Fibroblast of villous mesenchyme (primary cell): ENCODE data around the gene FAF1. TPM values are rescaled to one million over a fixed set of nuclear protein-coding genes. Genes with fewer than 3 reads are reported as not detected.
"Not testable (repeated sequence)": the region's sequence is repeated elsewhere in the genome, so short reads cannot be mapped to it uniquely, and the experiment has no call there.

Experiments used
- DNase-seq: peaks from one replicate; pipeline ENCODE4 v3.0.0-alpha.2; 2010; ENCODE audit warnings: low read depth
- H3K4me3 ChIP-seq: 2 replicates; pipeline ENCODE4 v1.5.1; 2011; ENCODE audit warnings: low read depth, mild to moderate bottlenecking, low read length
- total RNA-seq: library from RNA; depleted of rRNA; stranded (reverse); fragments of >200 nt; gene quantifications from 2 replicates; pipeline ENCODE4 v1.2.3, GENCODE V29; 2012
- TF ChIP-seq, protein P1 (sequence below): IDR thresholded peaks from 2 replicates; pipeline ENCODE4 v1.5.1; 2012; ENCODE audit warnings: low read depth, mild to moderate bottlenecking, low read length; ENCODE audit not compliant: insufficient read depth

The FAF1 gene
- total RNA-seq, 1 donor = 55.7 TPM

DNA sequence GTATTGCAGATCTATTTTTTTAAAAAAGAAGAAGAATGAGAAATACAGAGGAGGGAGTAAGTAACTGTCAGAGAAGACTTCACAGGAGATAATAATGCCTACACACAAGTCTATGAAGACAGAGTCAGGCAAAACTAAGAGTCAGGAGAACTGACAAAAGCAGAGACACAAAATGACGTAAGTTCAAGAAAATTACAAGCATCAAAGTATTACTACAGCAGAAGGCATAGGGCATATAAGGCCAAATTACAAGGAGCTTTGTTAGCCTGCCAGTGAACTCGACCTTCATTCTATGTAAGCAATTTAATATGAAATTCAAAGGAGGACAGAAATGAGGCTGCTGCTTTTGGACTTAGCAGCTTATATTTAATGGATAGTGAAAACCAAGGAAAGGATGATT is 23.7 kb downstream of the FAF1 start:
- peak; percentile 13 for DNase-seq
- TF ChIP-seq, protein P1, sequence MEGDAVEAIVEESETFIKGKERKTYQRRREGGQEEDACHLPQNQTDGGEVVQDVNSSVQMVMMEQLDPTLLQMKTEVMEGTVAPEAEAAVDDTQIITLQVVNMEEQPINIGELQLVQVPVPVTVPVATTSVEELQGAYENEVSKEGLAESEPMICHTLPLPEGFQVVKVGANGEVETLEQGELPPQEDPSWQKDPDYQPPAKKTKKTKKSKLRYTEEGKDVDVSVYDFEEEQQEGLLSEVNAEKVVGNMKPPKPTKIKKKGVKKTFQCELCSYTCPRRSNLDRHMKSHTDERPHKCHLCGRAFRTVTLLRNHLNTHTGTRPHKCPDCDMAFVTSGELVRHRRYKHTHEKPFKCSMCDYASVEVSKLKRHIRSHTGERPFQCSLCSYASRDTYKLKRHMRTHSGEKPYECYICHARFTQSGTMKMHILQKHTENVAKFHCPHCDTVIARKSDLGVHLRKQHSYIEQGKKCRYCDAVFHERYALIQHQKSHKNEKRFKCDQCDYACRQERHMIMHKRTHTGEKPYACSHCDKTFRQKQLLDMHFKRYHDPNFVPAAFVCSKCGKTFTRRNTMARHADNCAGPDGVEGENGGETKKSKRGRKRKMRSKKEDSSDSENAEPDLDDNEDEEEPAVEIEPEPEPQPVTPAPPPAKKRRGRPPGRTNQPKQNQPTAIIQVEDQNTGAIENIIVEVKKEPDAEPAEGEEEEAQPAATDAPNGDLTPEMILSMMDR = no peak
- no peak overlapping the region for H3K4me3 ChIP-seq

DNA sequence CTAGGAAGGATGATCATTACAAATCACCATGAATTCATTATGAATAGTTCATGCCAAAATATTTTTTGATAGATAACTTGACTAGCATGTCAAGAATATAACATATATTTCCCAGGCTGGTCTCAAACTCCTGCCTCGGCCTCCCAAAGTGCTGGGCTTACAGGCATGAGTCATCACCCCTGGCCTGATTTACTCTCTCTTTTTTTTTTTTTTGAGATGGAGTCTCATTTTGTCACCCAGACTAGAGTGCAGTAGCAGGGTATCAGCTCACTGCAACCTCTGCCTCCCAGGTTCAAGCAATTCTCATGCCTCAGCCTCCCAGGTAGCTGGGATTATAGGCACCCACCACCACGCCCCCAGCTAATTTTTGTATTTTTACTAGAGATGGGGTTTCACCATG is 24.8 kb downstream of the FAF1 start:
- H3K4me3 ChIP-seq, DNase-seq: not testable (repeated sequence)

DNA sequence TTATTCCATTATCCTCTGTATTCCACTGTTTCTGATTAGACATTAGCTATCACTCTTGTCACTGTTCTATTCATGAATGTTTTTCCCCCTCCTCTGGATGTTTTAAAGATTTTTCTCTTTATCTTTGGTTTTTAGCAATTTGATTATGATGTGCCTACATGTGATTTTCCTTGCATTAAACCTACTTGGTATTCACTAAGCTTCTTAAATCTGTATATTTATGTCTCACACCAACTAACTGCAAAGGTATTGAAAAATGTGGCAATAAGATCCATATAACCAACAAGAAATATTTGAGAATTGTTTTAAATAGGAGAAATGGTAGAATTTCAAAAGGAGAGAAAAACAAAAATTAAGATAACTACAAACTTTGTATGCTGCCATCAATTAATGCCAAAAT is 25.2 kb downstream of the FAF1 start:
- DNase-seq = no peak
- TF ChIP-seq, protein P1 = no peak

DNA sequence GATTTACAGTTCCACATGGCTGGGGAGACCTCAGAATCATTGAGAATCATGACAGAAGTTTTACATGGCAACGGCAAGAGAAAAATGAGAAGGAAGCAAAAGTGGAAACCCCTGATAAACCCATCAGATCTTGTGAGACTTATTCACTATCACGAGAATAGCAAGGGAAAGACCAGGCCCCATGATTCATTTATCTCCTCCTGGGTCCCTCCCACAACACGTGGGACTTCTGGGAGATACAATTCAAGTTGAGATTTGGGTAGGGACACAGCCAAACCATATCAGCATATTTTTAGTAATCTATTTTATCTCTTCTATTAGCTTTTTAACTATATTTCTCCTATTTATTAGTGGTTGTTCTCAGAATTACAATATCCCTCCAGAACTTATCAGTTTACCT is 26.3 kb downstream of the FAF1 start:
- not testable (repeated sequence) for DNase-seq, H3K4me3 ChIP-seq

More for the DNA sequence above, 25.2 kb downstream of the FAF1 start:
- H3K4me3 ChIP-seq = no peak overlapping the region

DNA sequence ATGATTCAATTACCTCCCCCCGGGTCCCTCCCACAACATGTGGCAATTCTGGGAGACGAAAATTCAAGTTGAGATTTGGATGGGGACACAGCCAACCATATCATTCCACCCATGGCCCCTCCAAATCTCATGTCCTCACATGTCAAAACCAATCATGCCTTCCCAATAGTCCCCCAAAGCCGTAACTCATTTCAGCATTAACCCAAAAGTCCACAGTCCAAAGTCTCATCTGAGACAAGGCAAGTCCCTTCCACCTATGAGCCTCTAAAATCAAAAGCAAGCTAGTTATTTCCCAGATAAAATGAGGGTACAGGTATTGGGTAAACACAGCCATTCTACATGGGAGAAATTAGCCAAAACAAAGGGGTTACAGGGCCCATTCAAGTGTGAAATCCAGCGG is 28.0 kb downstream of the FAF1 start:
- DNase-seq, H3K4me3 ChIP-seq: not testable (repeated sequence)

DNA sequence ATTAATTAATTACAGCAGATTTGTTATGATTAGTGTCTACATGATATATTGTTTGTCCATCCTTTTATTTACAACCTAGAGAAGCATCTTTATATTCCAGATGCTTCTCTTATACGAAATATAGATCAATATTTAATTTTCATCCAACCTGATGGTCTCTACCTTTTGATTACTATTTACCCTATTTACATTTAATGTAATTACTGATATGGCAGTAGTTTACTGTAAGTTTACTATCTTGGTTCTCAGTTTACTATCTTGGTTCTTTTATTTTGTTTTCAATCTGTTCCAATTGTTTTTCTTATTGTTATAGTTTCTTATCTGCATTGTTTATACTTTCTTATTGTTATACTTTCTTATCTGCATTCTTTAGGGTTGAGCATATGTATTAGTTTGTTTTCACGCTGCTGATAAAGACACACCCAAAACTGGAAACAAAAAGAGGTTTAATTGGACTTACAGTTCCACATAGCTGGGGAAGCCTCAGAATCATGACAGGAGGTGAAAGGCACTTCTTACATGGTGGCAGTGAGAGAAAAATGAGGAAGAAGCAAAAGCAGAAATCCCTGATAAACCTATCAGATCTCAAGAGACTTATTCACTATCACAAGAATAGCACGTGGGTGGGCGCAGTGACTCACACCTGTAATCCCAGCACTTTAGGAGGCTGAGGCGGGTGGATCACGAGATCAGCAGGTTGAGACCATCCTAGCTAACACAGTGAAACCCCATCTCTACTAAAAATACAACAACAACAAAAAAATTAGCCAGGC is 28.9 kb downstream of the FAF1 start:
- H3K4me3 ChIP-seq = no peak overlapping the region
- TF ChIP-seq, protein P1 = no peak
- DNase-seq = no peak

DNA sequence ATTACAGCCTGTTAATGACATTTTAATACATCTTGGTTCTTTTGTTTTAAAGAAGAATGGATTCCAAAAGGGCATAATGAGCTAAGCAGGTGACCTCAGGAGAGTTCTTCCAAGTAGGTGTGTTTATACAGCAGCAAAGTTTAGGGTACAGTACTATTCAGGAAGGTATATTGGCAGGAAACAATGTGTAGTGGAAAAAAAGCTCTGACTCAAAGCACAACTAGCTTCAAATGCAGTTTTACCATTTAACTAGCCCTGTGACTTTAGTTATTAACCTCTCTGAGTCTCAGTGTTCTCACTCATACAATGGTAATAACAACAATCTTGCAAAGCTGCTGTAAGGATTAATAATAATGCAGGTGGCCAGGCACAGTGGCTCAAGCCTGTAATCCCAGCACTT is 29.9 kb downstream of the FAF1 start:
- TF ChIP-seq, protein P1 = no peak
- DNase-seq = no peak
- no peak overlapping the region for H3K4me3 ChIP-seq

DNA sequence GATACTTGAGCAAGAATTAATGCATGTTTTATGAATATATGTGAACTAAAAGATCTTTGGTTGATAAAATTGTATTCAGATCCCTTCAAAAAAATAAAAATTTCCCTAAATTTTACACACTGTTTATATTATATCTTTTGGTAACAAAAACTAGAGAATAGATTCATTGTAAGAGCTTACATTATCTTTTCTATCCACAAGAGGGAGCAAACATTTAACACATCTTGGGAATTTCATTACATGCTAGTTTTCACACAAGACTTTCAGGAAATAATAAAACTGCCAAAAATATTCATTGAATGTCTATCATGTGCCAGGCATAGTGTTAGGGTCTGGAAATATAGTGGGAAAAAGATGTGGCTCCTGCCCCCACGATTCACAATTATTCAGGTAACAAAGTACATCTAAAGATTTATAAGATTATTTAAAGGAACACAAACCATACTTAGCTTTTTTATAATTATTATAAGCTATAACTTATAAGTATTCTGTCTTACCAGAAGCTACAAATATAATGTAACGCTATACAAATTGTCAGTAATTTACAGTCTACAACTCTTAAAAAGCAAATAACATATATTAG is 30.6 kb downstream of the FAF1 start:
- DNase-seq = peak; percentile 61
- TF ChIP-seq, protein P1 = peak; percentile 59
- H3K4me3 ChIP-seq = no peak overlapping the region
